Measurements from ENCODE around the gene ZNF275.

GRCh38 chrX:153365670-153366069 is 31.7 kb downstream of the ZNF275 start:
- TF ChIP-seq, protein P1, sequence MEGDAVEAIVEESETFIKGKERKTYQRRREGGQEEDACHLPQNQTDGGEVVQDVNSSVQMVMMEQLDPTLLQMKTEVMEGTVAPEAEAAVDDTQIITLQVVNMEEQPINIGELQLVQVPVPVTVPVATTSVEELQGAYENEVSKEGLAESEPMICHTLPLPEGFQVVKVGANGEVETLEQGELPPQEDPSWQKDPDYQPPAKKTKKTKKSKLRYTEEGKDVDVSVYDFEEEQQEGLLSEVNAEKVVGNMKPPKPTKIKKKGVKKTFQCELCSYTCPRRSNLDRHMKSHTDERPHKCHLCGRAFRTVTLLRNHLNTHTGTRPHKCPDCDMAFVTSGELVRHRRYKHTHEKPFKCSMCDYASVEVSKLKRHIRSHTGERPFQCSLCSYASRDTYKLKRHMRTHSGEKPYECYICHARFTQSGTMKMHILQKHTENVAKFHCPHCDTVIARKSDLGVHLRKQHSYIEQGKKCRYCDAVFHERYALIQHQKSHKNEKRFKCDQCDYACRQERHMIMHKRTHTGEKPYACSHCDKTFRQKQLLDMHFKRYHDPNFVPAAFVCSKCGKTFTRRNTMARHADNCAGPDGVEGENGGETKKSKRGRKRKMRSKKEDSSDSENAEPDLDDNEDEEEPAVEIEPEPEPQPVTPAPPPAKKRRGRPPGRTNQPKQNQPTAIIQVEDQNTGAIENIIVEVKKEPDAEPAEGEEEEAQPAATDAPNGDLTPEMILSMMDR (IDR thresholded peaks at IDR 0.05): no peak
- no peak for TF ChIP-seq POLR2A (IDR thresholded peaks at IDR 0.05)

Measured in breast epithelium (tissue), 3 donors.